Measurements from ENCODE around the gene GPANK1.

GPANK1 gene

DNA sequence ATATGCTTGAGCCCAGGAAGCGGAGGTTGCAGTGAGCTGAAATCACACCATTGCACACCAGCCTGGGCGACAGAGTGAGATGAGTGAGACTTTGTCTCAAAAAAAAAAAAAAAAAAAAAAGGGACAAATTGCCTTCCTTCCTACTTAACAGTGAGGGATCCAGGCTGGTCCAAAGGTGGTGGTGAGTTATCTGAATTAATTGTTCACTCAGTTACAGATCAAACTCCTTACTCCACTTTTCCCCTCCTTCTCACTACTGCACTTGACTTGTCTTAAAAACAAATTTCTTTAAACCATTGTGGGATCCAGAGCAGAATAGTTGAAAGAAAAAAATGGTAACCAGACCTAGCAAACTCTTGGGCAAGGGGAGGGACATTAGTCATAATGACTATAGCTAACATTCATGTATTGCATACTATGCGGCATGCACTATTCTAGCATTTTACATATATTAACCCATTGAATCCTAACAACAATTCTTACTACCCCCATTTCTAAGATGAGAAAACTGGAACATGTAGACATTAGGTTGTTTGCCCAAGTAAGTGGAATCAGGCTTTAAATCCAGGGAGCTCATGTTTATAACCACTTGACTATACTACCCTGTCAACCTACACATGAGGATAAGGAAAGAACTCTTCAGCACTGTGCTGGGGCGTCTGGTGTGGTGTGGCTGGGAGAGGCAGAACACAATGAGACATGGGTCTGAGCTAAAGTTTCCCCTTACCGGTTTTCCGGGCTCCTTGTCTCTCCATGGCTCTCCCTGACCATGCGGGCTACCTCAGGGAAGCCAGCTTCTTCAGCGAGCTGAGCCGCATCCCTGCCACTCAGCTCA, 1.5 kb downstream of the GPANK1 start:
- TF ChIP-seq, protein P1, sequence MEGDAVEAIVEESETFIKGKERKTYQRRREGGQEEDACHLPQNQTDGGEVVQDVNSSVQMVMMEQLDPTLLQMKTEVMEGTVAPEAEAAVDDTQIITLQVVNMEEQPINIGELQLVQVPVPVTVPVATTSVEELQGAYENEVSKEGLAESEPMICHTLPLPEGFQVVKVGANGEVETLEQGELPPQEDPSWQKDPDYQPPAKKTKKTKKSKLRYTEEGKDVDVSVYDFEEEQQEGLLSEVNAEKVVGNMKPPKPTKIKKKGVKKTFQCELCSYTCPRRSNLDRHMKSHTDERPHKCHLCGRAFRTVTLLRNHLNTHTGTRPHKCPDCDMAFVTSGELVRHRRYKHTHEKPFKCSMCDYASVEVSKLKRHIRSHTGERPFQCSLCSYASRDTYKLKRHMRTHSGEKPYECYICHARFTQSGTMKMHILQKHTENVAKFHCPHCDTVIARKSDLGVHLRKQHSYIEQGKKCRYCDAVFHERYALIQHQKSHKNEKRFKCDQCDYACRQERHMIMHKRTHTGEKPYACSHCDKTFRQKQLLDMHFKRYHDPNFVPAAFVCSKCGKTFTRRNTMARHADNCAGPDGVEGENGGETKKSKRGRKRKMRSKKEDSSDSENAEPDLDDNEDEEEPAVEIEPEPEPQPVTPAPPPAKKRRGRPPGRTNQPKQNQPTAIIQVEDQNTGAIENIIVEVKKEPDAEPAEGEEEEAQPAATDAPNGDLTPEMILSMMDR (conservative IDR thresholded peaks at IDR 0.05; ENCODE audit: low read depth, low read length), result no peak
- peak overlapping the region; percentile 98 for H3K4me3 ChIP-seq (ENCODE audit: low read depth, low read length)
- peak; percentile 22 for DNase-seq (ENCODE audit: low read depth)

- H3K4me3 ChIP-seq (ENCODE audit: low read depth, low read length), result no peak overlapping the region
- TF ChIP-seq, protein P1 (conservative IDR thresholded peaks at IDR 0.05; ENCODE audit: low read depth, low read length), result no peak
- DNase-seq (ENCODE audit: low read depth), result no peak
These were observed 2.6 kb downstream of the GPANK1 start for GRCh38 chr6:31662124-31662723.

GRCh38 chr6:31661262-31662123, 3.3 kb downstream of the GPANK1 start:
- DNase-seq (ENCODE audit: low read depth), result no peak
- no peak overlapping the region for H3K4me3 ChIP-seq (ENCODE audit: low read depth, low read length)
- TF ChIP-seq, protein P1 (conservative IDR thresholded peaks at IDR 0.05; ENCODE audit: low read depth, low read length), result no peak

- H3K4me3 ChIP-seq (ENCODE audit: low read depth, low read length), result peak within 1 kb of the TSS; percentile 82
- TF ChIP-seq, protein P1 (conservative IDR thresholded peaks at IDR 0.05; ENCODE audit: low read depth, low read length), result no peak
- DNase-seq (ENCODE audit: low read depth), result peak; percentile 83
These were observed 4.2 kb downstream of the GPANK1 start, which contains the start of gene C6orf47 for GRCh38 chr6:31660381-31661261. TSS of gene C6orf47 (minus strand) at chr6:31660778. CDS start at chr6:31659947, 831 bp downstream.

DNA sequence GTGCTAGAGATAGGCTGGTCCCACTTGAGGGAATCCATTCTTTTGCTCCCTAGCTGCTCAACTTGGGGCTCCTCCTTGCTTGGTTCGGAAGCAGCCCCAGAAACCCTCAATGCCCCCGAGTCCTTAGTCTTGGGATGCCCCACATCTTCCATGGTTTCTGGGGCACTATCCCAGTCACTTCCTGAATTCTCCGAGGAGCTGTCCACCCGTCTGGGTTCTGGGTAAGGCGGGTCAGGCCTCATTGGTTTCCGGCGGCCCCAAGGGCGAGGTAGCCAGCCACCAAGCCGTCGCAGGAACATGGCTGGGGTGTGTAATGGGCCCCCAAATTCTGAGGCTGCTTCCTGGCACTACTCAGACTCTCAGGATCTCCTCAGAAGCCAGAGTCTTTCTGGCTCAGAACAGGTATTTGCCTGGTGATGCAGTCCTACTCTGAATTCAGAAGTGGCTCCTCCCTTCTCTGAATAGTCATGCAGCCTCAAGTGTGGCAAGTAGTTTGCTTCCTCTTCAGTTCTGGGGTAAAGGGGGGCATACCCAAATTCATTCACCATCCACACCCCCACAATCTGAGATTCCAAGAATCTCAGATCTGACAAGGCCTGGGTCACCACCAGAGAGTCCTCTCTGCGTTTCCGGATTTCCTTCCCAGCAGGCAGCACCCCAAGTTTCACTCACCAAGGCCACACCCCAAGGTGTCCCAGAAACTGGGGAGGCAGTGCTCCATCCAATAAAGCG, 5.0 kb downstream of the GPANK1 start:
- DNase-seq (ENCODE audit: low read depth), result peak; percentile 29
- peak overlapping the region; percentile 82 for H3K4me3 ChIP-seq (ENCODE audit: low read depth, low read length)
- TF ChIP-seq, protein P1 (conservative IDR thresholded peaks at IDR 0.05; ENCODE audit: low read depth, low read length), result no peak

Data from choroid plexus epithelial cell (primary cell).